HepG2 (cell line): ENCODE measurements around the gene CASP3. TPM values are rescaled to one million over a fixed set of nuclear protein-coding genes. Genes with fewer than 3 reads are reported as not detected.
A peak's percentile ranks its signal among the peaks of the same experiment; 100 is the strongest.

Source experiments
- ATAC-seq: fragments of 200-7000 bp; cut with Tn5 transposase; 3 replicates; pipeline ENCODE4 v1.9.1; 2020; ENCODE audit warnings: mild to moderate bottlenecking, moderate library complexity
- BruUV-seq: library from RNA; stranded (reverse); fragments of 400-500 nt; replicated peaks from 2 replicates; lab custom pipeline; 2021; lab: Mats Ljungman, UMichigan
- CTCF ChIA-PET: fragments of 300-600 bp; formaldehyde crosslinking; extraction: SDS; loops from one replicate; lab custom pipeline; 2021; ENCODE audit warnings: low total read pairs, inconsistent platforms, low intra/inter-chr PET ratio; lab: Yijun Ruan, JAX
- POLR2A ChIA-PET: fragments of 350-600 bp; sonication (Branson Sonifier 250); formaldehyde crosslinking; loops from one replicate; lab custom pipeline; 2020; ENCODE audit warnings: antibody characterized with exemption, inconsistent platforms; lab: Yijun Ruan, JAX
- DNase-seq: peaks from one replicate; pipeline ENCODE4 v3.0.0-alpha.2; 2015; ENCODE audit warnings: low spot score
- FAIRE-seq: peaks from 3 replicates; lab custom pipeline; 2011; peaks lifted over from hg19 to GRCh38; lab: Jason Lieb, UNC
- H2AFZ ChIP-seq: one replicate; pipeline ENCODE4 v1.6.1; 2011; ENCODE audit warnings: low read length, inconsistent platforms
- H3K27ac ChIP-seq: fragments of 300-600 bp; 3 replicates; pipeline ENCODE4 v1.8.0; 2011; ENCODE audit warnings: mixed run types, mild to moderate bottlenecking, mixed read lengths, low read length, inconsistent platforms; ENCODE audit not compliant: insufficient read depth; ENCODE audit errors: extremely low read length
- H3K27me3 ChIP-seq, 2 experiments: fragments of 200-600 bp in 1 of 2; 2 replicates in 1 of 2; 3 replicates in 1 of 2; pipeline versions ENCODE4 v1.6.0 to v1.8.0; 2011; ENCODE audit warnings: low read length in 2 of 2, mild to moderate bottlenecking in 2 of 2, moderate library complexity in 2 of 2, inconsistent platforms in 1 of 2; ENCODE audit not compliant: insufficient read depth in 2 of 2, control insufficient read depth in 1 of 2
- H3K36me3 ChIP-seq, 2 experiments: fragments of 200-600 bp in 1 of 2; replicated peaks in 1 of 2; 2 replicates in 1 of 2; 3 replicates in 1 of 2; pipeline versions ENCODE4 v1.5.1 to v1.8.0; 2011; ENCODE audit warnings: low read length in 2 of 2, inconsistent platforms in 1 of 2; ENCODE audit not compliant: insufficient read depth in 2 of 2, control insufficient read depth in 1 of 2
- H3K4me1 ChIP-seq: 2 replicates; pipeline ENCODE4 v1.5.1; 2012; ENCODE audit warnings: low read length, inconsistent platforms; ENCODE audit not compliant: insufficient read depth
- H3K4me2 ChIP-seq: 2 replicates; pipeline ENCODE4 v1.6.0; 2011; ENCODE audit warnings: low read depth, low read length, inconsistent platforms
- H3K4me3 ChIP-seq, 3 experiments: fragments of 200-600 bp in 1 of 3; sonication (generic), shearing (Covaris generic) in 1 of 3; replicated peaks in 1 of 3; 2 replicates each; pipeline ENCODE4 v1.5.1; 2011 to 2016; ENCODE audit warnings: low read length in 3 of 3, inconsistent platforms in 2 of 3, low read depth in 2 of 3, mild to moderate bottlenecking in 2 of 3, control low read depth in 1 of 3, mixed read lengths in 1 of 3; ENCODE audit not compliant: insufficient read depth in 1 of 3
- H3K79me2 ChIP-seq: one replicate; pipeline ENCODE4 v1.6.1; 2011; ENCODE audit warnings: low read length, inconsistent platforms; ENCODE audit not compliant: insufficient read depth
- H3K9ac ChIP-seq: 2 replicates; pipeline ENCODE4 v1.6.0; 2011; ENCODE audit warnings: mild to moderate bottlenecking, low read depth, low read length, inconsistent platforms; ENCODE audit not compliant: insufficient read depth
- H3K9me3 ChIP-seq: 2 replicates; pipeline ENCODE4 v1.5.1; 2012; ENCODE audit warnings: mild to moderate bottlenecking, low read length
- H4K20me1 ChIP-seq: 2 replicates; pipeline ENCODE4 v1.6.0; 2011; ENCODE audit warnings: inconsistent platforms, mild to moderate bottlenecking, low read length, moderate library complexity; ENCODE audit not compliant: insufficient read depth
- KLF16 ChIP-seq, 2 experiments: sonication (generic) in 1 of 2; formaldehyde crosslinking in 1 of 2; IDR thresholded peaks; 2 replicates each; pipeline versions ENCODE4 v1.6.1 to v1.8.0; 2016 to 2023; ENCODE audit warnings: missing genetic modification reagents in 2 of 2, missing compliant biosample characterization in 1 of 2
- PRDM10 ChIP-seq: sonication (generic); formaldehyde crosslinking; IDR thresholded peaks from 2 replicates; pipeline ENCODE4 v1.4.0; 2020; ENCODE audit warnings: low read depth, missing genetic modification reagents
- ZNF543 ChIP-seq: sonication (generic); formaldehyde crosslinking; IDR thresholded peaks from 2 replicates; pipeline ENCODE4 v1.4.0; 2020; ENCODE audit warnings: mild to moderate bottlenecking, missing genetic modification reagents
- ZNF546 ChIP-seq: sonication (generic); formaldehyde crosslinking; conservative IDR thresholded peaks from 2 replicates; pipeline ENCODE4 v1.8.1; 2023; ENCODE audit warnings: mild to moderate bottlenecking, missing genetic modification reagents
- ZNF557 ChIP-seq: sonication (generic); formaldehyde crosslinking; IDR thresholded peaks from 2 replicates; pipeline ENCODE4 v1.4.0; 2020; ENCODE audit warnings: missing genetic modification reagents
- ZNF629 ChIP-seq: sonication (generic); formaldehyde crosslinking; conservative IDR thresholded peaks from 2 replicates; pipeline ENCODE4 v1.5.0; 2020; ENCODE audit warnings: missing genetic modification reagents
- ZNF839 ChIP-seq: sonication (generic); formaldehyde crosslinking; IDR thresholded peaks from 2 replicates; pipeline ENCODE4 v1.4.0; 2020; ENCODE audit warnings: missing genetic modification reagents, mild to moderate bottlenecking, borderline replicate concordance
- WGBS: methylation state at CpG from one replicate; pipeline ENCODE4 v1.1.6; 2017; ENCODE audit warnings: low lambda C conversion rate; 5-methylcytosine and 5-hydroxymethylcytosine counted together
- in situ Hi-C: cut with HindIII; loops from 2 replicates; pipeline ENCODE4 v1.10.0; 2017; ENCODE audit warnings: low pct_unique_long_range_greater_than_20kb; ENCODE audit not compliant: extremely low pct_ligation_motif_present
- intact Hi-C: fragments of 100-400 bp; cut with micrococcal nuclease; formaldehyde crosslinking; loops from one replicate; pipeline ENCODE4 v1.10.0; 2022; ENCODE audit not compliant: unreplicated experiment
- polyA plus RNA-seq, 8 experiments: library from polyadenylated mRNA; depleted of rRNA in 3 of 8; stranded (reverse) in 7 of 8; unstranded in 1 of 8; fragments of >200 nt; fragmentation: Illumina TruSeq in 4 of 8; extraction: Trizol in 4 of 8; gene quantifications; 2 replicates each; pipeline versions ENCODE4 v1.2.1 to v1.2.3, GENCODE V29; 2011 to 2016; ENCODE audit warnings: low read depth in 4 of 8, missing spikeins in 1 of 8, mixed read lengths in 1 of 8; ENCODE audit not compliant: insufficient read depth in 1 of 8
- total RNA-seq, 5 experiments: library from RNA; depleted of rRNA; stranded (reverse); fragments of >200 nt; fragmentation: Illumina TruSeq; extraction: Trizol; gene quantifications; 2 replicates each; pipeline ENCODE4 v1.2.3, GENCODE V29; 2016; ENCODE audit warnings: low read depth in 1 of 5

The CASP3 gene
- total and polyA plus RNA-seq, 2 of the 13 experiments (the other 11 are each of a cell fraction or from before 2014, with no cell fraction given) = 26.0 to 77.8 TPM

- DNase-seq (no peak), ATAC-seq (no peak), FAIRE-seq (no peak)
- H3K4me1 ChIP-seq = peaks cover 5% of the 10 kb centered on the region
- TF ChIP-seq ZNF546 (CRISPR knock-in tag) (no peak), KLF16 (CRISPR knock-in tag; IDR thresholded peaks at IDR 0.05) (no peak), ZNF839 (no peak), ZNF543 (CRISPR knock-in tag) (peak; percentile 98), ZNF557 (CRISPR knock-in tag) (no peak)
- H3K27ac ChIP-seq = no peak overlapping the region
- H3K4me2 ChIP-seq = no peak overlapping the region
- no peaks in the 10 kb centered on the region for H3K36me3 ChIP-seq
- CTCF ChIA-PET = no interaction called here
- in situ Hi-C loops = no loop called here
- POLR2A ChIA-PET = no interaction called here
- H4K20me1 ChIP-seq = no peaks in the 10 kb centered on the region
- H3K9me3 ChIP-seq = no peaks in the 10 kb centered on the region
- no peak overlapping the region for H3K9ac ChIP-seq
- BruUV-seq = no TSS peak
- H3K4me3 ChIP-seq = no peak overlapping the region
- intact Hi-C loops = no loop called here
- WGBS = 84% methylated on average over 5 of the region's 5 CpGs
- no peak overlapping the region for H2AFZ ChIP-seq
- H3K79me2 ChIP-seq = no peaks in the 10 kb centered on the region
- no peaks in the 10 kb centered on the region for H3K27me3 ChIP-seq
Observed at GRCh38 chr4:184591070-184591677, 58.1 kb downstream of the CASP3 start.

DNA sequence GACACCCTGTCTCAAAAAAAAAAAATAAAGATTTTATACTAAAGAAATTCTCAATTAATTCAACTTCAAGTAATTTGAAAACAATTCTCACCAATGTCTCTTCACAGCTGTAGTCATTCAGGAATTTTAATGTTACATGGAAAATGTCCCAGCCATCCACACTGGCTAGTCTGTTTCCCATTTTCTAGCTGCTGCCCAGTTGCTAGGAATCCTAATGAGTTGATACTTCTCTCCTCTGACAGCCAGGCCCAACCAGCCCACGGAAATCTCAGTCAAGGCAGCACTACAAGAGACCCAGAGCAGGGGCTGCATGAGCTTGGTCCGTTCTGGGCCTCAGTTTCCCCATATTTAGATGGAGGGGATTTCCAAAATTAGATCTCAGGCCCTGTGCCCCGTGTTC is 59.1 kb downstream of the CASP3 start:
- no peak for DNase-seq
- ATAC-seq = no peak
- Histone ChIP-seq H3K4me2 (no peak overlapping the region), H3K9me3 (no peaks in the 10 kb centered on the region), H3K9ac (no peak overlapping the region), H3K4me3 (no peak overlapping the region), H3K36me3 (no peaks in the 10 kb centered on the region), H3K27ac (no peak overlapping the region), H3K27me3 (no peaks in the 10 kb centered on the region), H3K4me1 (no peaks in the 10 kb centered on the region), H2AFZ (no peak overlapping the region), H3K79me2 (no peaks in the 10 kb centered on the region), H4K20me1 (no peaks in the 10 kb centered on the region)
- ChIA-PET POLR2A (no interaction called here), CTCF (no interaction called here)
- FAIRE-seq = no peak
- in situ Hi-C loops (no loop called here), intact Hi-C loops (no loop called here)
- no TSS peak for BruUV-seq
- TF ChIP-seq PRDM10 (CRISPR knock-in tag) = no peak
- no peak for TF ChIP-seq ZNF629 (CRISPR knock-in tag)
- WGBS = 86% methylated on average over 3 of the region's 3 CpGs
